Right atrium auricular region (tissue), 2 donors: Measurements from ENCODE around the gene NFKBIA. TPM values are rescaled to one million over a fixed set of nuclear protein-coding genes. Genes with fewer than 3 reads are reported as not detected.
"Not testable (repeated sequence)": the region's sequence is repeated elsewhere in the genome, so short reads cannot be mapped to it uniquely, and the experiment has no call there.

Source experiments
- DNase-seq: peaks from one replicate; pipeline ENCODE4 v3.0.0-alpha.2; 2019; ENCODE audit warnings: low spot score
- H3K27ac ChIP-seq, 2 donors: fragments of 200-600 bp; sonication (generic); 1 replicate in 1 of 2; 2 replicates in 1 of 2; pipeline ENCODE4 v1.5.1; 2016 to 2019
- H3K27me3 ChIP-seq, 2 donors: fragments of 200-600 bp; sonication (generic); one replicate each; pipeline versions ENCODE4 v1.5.1 to v1.6.0; 2017 to 2019
- H3K36me3 ChIP-seq: fragments of 200-600 bp; sonication (generic); one replicate; pipeline ENCODE4 v1.5.1; 2016
- H3K4me1 ChIP-seq, 2 donors: fragments of 200-600 bp; sonication (generic); one replicate each; pipeline versions ENCODE4 v1.5.1 to v1.6.0; 2017 to 2019
- H3K4me3 ChIP-seq, 2 donors: fragments of 200-600 bp; sonication (generic); 1 replicate in 1 of 2; 2 replicates in 1 of 2; pipeline ENCODE4 v1.5.1; 2017 to 2019; ENCODE audit warnings: mild to moderate bottlenecking in 1 of 2, moderate library complexity in 1 of 2
- H3K9me3 ChIP-seq, 2 donors: fragments of 200-600 bp; sonication (generic); one replicate each; pipeline ENCODE4 v1.5.1; 2019
- total RNA-seq, 2 donors: library from RNA; depleted of rRNA; stranded (reverse); fragments of >200 nt; gene quantifications; one replicate each; pipeline ENCODE4 v1.1.0, GENCODE V29; 2016
- TF ChIP-seq, protein P1 (sequence below), 2 donors: fragments of 200-600 bp; sonication (generic); IDR thresholded peaks; one replicate each; pipeline ENCODE4 v1.5.1; 2019; ENCODE audit warnings: antibody characterized with exemption in 2 of 2

Gene NFKBIA
- total RNA-seq, 2 donors from 2014 or later: 237 to 302 TPM

DNA sequence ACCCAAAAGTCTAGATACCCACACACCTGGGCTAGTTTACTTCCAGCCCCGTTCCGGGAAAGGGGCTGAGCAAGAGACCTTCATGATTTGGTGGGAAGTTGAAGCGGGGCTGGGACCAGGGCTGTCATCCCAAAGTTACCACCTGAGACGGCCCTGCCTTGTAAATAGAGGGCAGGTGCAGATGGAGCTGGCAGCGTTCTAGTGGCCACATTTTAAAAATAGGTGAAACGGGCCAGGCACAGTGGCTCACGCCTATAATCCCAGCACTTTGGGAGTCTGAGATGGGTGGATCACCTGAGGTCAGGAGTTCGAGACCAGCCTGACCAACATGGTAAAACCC, 43.4 kb downstream of the NFKBIA start:
- Histone ChIP-seq H3K9me3 (no peaks in the 10 kb centered on the region), H3K27me3 (no peaks in the 10 kb centered on the region), H3K4me1 (peaks cover 0 to 13% of the 10 kb centered on the region in 2 donors), H3K27ac (no peak overlapping the region), H3K36me3 (no peaks in the 10 kb centered on the region), H3K4me3 (no peak overlapping the region)
- TF ChIP-seq, protein P1, sequence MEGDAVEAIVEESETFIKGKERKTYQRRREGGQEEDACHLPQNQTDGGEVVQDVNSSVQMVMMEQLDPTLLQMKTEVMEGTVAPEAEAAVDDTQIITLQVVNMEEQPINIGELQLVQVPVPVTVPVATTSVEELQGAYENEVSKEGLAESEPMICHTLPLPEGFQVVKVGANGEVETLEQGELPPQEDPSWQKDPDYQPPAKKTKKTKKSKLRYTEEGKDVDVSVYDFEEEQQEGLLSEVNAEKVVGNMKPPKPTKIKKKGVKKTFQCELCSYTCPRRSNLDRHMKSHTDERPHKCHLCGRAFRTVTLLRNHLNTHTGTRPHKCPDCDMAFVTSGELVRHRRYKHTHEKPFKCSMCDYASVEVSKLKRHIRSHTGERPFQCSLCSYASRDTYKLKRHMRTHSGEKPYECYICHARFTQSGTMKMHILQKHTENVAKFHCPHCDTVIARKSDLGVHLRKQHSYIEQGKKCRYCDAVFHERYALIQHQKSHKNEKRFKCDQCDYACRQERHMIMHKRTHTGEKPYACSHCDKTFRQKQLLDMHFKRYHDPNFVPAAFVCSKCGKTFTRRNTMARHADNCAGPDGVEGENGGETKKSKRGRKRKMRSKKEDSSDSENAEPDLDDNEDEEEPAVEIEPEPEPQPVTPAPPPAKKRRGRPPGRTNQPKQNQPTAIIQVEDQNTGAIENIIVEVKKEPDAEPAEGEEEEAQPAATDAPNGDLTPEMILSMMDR (IDR thresholded peaks at IDR 0.05): no peak
- DNase-seq: no peak

DNA sequence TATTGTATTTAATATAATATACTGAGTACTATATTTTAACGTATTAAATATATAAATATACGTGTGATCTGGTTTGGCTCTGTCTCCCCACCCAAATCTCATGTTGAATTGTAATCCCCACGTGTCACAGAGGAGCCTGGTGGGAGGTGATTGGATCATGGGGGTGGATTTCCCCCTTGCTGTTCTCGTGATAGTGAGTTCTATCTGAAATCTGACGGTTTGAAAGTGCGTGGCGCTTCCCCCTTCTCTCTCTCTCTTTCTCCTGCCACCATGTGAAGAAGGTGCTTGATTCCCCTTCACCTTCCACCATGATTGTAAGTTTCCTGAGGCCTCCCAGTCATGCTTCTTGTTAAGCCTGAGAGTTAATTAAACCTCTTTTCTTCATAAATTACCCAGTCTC, 44.9 kb downstream of the NFKBIA start:
- not testable (repeated sequence) for DNase-seq, H3K27ac ChIP-seq, H3K36me3 ChIP-seq, H3K4me3 ChIP-seq, H3K9me3 ChIP-seq, H3K27me3 ChIP-seq, H3K4me1 ChIP-seq

DNA sequence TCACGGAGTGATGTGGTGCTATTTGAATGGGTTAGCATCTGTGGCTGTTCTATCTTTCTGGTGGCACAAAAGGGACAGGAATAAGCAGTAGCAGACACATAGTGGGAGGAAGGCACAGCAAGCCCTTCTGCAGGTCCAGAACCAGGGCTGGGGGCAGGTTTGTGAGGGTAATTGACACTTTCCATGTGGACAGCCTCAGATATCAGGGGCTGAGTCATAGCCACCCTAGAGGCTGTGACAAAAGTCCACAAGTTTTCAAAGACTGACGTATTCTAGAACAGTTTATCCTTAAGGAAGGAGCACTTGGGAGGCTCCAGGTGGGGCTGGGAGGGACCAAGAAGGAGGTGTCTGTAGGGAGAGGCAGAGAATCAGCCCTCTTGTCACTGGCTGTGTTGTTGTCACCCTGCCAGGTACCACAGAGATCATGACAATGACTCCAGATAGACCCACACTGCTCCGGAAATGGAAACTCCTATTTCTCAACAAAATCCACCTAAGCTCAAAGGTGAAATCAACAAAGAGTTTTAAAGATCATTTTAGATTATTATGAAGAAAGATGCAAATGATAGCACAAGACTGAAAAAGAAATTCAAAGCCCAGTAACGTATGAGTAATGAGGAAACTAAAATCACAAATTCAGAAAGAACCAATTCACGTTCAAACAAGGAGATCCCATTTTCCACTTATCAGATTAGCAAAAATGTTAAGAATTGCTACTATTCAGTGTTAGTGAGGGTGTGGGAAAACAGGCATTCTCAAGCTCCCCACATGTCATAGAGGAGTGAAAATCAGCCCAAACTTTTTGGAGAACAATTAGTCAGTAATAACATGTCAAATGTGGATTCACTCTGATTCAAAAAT, 48.3 kb downstream of the NFKBIA start:
- H3K27me3 ChIP-seq: no peaks in the 10 kb centered on the region
- H3K4me1 ChIP-seq: peaks cover 0 to 15% of the 10 kb centered on the region in 2 donors
- no peaks in the 10 kb centered on the region for H3K36me3 ChIP-seq
- TF ChIP-seq, protein P1 (IDR thresholded peaks at IDR 0.05): no peak
- no peak overlapping the region for H3K27ac ChIP-seq
- H3K9me3 ChIP-seq: no peaks in the 10 kb centered on the region
- DNase-seq: no peak
- H3K4me3 ChIP-seq: no peak overlapping the region

DNA sequence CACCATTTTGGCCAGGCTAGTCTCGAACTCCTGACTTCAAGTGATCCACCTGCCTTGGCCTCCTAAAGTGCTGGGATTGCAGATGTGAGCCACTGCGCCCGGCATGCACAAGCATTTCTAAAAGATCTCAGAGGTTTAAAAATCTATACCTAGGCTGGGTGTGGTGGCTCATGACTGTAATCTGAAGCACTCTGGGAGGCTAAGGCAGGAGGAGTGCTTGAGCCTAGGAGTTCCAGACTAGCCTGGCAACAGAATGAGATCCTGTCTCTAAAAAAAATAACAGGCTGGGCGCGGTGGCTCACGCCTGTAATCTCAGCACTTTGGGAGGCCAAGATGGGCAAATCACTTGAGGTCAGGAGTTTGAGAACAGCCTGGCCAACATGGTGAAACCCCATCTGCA, 49.3 kb downstream of the NFKBIA start:
- not testable (repeated sequence) for H3K27me3 ChIP-seq, DNase-seq, H3K27ac ChIP-seq, H3K4me3 ChIP-seq, H3K9me3 ChIP-seq, H3K36me3 ChIP-seq
- peaks cover 0 to 15% of the 10 kb centered on the region in 2 donors for H3K4me1 ChIP-seq

DNA sequence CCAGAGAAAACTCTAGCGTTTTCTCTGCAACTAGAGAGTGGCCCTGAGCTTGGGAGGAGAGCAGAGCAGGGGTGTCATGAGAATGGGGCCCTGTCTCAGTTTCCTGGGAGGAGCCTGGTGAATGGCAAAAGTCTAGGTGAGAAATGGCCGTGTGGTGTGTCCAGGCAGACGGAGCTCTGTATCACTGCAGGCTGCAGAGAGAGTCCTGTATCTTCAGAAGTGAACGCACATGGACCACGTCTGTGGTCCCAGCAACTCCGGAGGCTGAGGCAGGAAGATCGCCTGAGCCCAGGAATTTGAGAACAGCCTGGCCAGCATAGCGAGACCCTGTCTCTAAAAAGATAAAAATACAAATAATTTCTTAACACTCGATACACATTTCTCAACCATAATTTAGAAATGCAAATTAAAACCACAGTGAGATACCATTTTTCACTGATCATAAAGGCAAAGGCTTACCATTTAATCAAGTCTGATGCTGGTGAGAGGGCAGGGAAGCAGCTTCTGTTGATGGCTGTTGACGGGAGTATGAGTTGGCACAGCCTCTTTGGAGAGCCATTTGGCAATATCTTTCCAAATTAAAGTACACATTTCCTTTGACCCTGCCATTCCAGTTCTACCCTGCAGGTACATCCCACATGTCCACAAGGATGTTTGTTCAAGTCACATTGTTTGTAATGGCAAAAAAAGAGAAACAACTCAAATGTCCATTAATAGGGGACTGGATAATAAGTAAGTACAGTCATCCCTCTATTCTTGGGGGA, 51.0 kb downstream of the NFKBIA start:
- no peaks in the 10 kb centered on the region for H3K9me3 ChIP-seq
- H3K4me3 ChIP-seq: no peak overlapping the region
- peaks cover 0 to 15% of the 10 kb centered on the region in 2 donors for H3K4me1 ChIP-seq
- TF ChIP-seq, protein P1 (IDR thresholded peaks at IDR 0.05): no peak
- H3K36me3 ChIP-seq: no peaks in the 10 kb centered on the region
- no peak overlapping the region for H3K27ac ChIP-seq
- no peak for DNase-seq
- no peaks in the 10 kb centered on the region for H3K27me3 ChIP-seq

DNA sequence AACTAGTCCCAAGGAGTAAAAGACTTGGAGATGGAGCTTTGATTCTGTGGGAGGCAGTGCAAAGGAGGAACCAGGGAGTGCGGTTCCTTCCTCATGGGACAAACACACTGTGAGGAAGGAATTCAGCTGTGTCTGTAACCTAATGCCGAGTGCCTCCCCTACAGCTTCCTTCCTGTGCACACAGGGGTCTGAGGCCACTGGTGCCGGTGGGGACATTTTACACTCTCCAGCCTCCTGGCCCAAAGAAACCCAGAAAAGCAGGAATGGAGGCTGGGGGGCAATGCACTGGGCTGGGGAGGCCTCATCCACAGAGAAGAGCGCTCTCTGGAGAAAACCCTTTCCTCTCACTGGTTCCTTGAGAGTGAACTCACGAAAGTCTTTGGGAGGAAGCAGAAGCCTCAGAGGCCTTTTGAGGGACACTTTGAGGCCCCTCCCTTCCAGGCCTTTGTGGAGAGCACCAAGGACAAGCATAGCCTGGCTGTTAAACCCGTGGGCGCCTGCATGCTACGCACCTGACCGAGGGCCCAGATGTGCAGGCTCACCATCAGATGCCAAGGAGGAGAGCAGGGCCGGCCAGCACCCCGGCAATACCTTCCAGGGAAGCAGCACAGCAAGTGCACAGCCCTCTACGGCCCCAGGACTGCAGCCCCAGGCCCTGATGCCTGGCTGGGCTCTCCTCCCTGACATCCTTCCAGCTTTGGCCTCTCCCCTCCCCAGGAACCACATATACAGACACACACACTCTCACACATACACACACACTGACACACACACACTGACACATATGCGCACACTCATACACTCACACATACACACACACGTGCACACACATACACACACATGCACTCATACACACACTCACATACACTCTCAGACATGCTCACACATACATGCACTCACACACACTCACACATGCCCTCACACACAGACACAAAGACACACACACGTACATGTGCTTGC, 52.0 kb downstream of the NFKBIA start:
- TF ChIP-seq, protein P1 (IDR thresholded peaks at IDR 0.05): no peak
- H3K27me3 ChIP-seq: no peaks in the 10 kb centered on the region
- peaks cover 0 to 15% of the 10 kb centered on the region in 2 donors for H3K4me1 ChIP-seq
- H3K27ac ChIP-seq: no peak overlapping the region
- no peaks in the 10 kb centered on the region for H3K36me3 ChIP-seq
- H3K9me3 ChIP-seq: no peaks in the 10 kb centered on the region
- no peak overlapping the region for H3K4me3 ChIP-seq
- DNase-seq: no peak
